ENCODE measurements around the gene WWOX.

DNA sequence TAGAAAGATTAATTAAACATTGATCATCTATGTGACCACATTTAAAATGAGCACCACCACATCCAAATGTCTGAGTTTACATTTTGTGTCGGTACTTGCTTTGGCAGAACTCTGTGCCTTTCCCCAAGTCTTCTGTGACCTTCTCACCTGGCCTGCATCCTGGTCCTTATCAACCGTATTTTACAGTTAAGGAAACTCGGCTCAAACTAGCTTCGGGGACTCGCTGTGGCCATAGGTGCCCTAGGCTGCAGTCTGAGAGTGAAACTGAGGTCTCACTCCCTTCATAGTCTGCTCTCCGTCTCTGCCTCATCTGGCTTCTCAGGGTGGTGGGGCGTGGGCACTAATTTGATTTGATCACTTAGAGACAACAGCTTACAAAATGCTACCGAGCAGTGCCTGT, 555.5 kb downstream of the WWOX start:
- TF ChIP-seq, protein P1, sequence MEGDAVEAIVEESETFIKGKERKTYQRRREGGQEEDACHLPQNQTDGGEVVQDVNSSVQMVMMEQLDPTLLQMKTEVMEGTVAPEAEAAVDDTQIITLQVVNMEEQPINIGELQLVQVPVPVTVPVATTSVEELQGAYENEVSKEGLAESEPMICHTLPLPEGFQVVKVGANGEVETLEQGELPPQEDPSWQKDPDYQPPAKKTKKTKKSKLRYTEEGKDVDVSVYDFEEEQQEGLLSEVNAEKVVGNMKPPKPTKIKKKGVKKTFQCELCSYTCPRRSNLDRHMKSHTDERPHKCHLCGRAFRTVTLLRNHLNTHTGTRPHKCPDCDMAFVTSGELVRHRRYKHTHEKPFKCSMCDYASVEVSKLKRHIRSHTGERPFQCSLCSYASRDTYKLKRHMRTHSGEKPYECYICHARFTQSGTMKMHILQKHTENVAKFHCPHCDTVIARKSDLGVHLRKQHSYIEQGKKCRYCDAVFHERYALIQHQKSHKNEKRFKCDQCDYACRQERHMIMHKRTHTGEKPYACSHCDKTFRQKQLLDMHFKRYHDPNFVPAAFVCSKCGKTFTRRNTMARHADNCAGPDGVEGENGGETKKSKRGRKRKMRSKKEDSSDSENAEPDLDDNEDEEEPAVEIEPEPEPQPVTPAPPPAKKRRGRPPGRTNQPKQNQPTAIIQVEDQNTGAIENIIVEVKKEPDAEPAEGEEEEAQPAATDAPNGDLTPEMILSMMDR (IDR thresholded peaks at IDR 0.05; ENCODE audit: insufficient read depth, low read depth, low read length) = no peak
- TF ChIP-seq EZH2 (IDR thresholded peaks at IDR 0.05; ENCODE audit: insufficient read depth, low read length) = no peak
